ENCODE measurements around the gene TSC22D4. TPM values are rescaled to one million over a fixed set of nuclear protein-coding genes. Genes with fewer than 3 reads are reported as not detected.
A peak's percentile ranks its signal among the peaks of the same experiment; 100 is the strongest.

TSC22D4 gene
- total RNA-seq, 1 experiment from 2014 or later = 24.4 TPM

GRCh38 chr7:100431286-100431735, 47.7 kb downstream of the TSC22D4 start:
- Mint-ChIP-seq H3K27me3 (ENCODE audit: unreplicated experiment) (peaks cover 12% of the 10 kb centered on the region), H3K4me3 (ENCODE audit: low read depth, unreplicated experiment) (peak overlapping the region; percentile 87), H3K27ac (ENCODE audit: unreplicated experiment) (no peak overlapping the region), H3K36me3 (ENCODE audit: insufficient read depth, unreplicated experiment) (peaks cover 75% of the 10 kb centered on the region), H3K9me3 (ENCODE audit: low read depth, unreplicated experiment) (no peaks in the 10 kb centered on the region), H3K4me1 (ENCODE audit: low read depth, unreplicated experiment) (peaks cover 10% of the 10 kb centered on the region)
- CTCF ChIA-PET = no interaction called here
- TF ChIP-seq CTCF (IDR thresholded peaks at IDR 0.05; ENCODE audit: unreplicated experiment) = no peak
- intact Hi-C loops (cut with micrococcal nuclease; ENCODE audit: unreplicated experiment) = no loop called here
- no peak for DNase-seq
- BruUV-seq (replicated peaks) = no TSS peak

DNA sequence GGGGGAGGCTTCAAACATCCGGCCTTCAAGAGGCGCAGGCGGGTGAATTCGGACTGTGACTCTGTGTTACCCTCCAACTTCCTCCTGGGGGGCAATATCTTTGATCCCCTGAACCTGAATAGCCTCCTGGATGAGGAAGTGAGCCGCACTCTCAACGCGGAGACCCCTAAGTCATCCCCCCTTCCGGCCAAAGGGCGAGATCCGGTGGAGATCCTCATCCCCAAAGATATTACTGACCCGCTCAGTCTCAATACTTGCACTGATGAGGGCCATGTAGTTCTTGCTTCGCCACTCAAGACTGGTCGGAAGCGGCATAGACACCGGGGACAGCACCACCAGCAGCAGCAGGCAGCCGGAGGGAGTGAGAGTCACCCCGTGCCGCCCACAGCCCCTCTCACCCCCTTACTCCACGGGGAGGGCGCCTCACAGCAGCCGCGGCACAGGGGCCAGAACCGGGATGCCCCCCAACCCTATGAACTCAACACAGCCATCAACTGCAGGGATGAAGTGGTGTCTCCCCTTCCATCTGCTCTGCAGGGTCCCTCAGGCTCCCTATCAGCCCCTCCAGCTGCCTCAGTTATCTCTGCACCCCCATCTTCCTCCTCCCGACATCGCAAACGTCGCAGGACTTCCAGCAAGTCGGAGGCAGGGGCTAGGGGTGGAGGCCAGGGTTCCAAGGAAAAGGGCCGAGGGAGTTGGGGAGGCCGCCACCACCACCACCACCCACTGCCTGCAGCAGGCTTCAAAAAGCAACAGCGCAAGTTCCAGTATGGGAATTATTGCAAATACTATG, 48.3 kb downstream of the TSC22D4 start:
- H3K36me3 Mint-ChIP-seq (ENCODE audit: insufficient read depth, unreplicated experiment) = peaks cover 68% of the 10 kb centered on the region
- H3K9me3 Mint-ChIP-seq (ENCODE audit: low read depth, unreplicated experiment) = no peaks in the 10 kb centered on the region
- intact Hi-C loops (cut with micrococcal nuclease; ENCODE audit: unreplicated experiment) = no loop called here
- peaks cover 12% of the 10 kb centered on the region for H3K27me3 Mint-ChIP-seq (ENCODE audit: unreplicated experiment)
- H3K4me3 Mint-ChIP-seq (ENCODE audit: low read depth, unreplicated experiment) = peak overlapping the region; percentile 87
- no peak for DNase-seq
- TSS peak; percentile 17 for BruUV-seq (replicated peaks)
- CTCF ChIA-PET = interaction anchor here (0.8 kb wide), 1 partner anchor 14 kb away, joined by 3 read pairs; no protein-coding TSS in a partner anchor
- no peak overlapping the region for H3K27ac Mint-ChIP-seq (ENCODE audit: unreplicated experiment)
- TF ChIP-seq CTCF (IDR thresholded peaks at IDR 0.05; ENCODE audit: unreplicated experiment) = no peak
- peaks cover 10% of the 10 kb centered on the region for H3K4me1 Mint-ChIP-seq (ENCODE audit: low read depth, unreplicated experiment)

DNA sequence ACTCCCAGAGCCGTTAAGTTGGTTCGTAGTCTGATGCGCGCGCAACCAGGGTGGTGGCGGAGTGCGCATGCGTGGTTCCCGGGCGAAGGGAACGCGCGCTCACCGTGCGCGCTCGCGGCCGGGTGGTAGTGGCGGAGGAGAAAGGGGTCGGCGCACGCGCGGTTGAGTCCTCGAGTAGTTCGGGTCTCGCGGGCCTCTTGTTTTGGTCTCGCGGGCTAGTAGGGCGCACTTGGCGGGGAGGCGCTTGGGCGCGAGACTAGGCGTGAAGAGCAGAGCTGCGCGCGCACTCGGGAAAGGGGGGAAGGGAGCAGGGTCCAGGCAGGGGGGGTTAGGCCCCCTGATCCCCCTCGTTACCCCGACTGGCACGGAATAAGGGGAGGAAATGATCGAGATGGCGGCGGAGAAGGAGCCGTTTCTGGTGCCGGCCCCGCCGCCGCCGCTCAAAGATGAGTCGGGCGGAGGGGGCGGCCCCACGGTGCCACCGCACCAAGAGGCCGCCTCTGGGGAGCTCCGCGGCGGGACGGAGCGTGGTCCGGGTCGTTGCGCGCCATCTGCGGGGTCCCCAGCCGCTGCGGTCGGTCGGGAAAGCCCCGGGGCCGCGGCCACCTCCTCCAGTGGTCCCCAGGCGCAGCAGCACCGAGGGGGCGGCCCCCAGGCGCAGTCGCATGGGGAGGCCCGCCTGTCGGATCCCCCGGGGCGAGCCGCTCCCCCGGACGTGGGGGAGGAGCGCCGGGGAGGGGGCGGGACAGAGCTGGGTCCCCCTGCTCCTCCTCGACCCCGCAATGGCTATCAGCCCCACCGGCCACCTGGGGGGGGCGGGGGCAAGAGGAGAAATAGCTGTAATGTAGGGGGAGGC, 49.1 kb downstream of the TSC22D4 start, which contains the start of gene MEPCE:
TSS of gene MEPCE (plus strand) at position 195 of the 856 bp plus-strand sequence. CDS start at position 383, 188 bp downstream.
- no TSS peak for BruUV-seq (replicated peaks)
- intact Hi-C loops (cut with micrococcal nuclease; ENCODE audit: unreplicated experiment) = no loop called here
- H3K36me3 Mint-ChIP-seq (ENCODE audit: insufficient read depth, unreplicated experiment) = peaks cover 60% of the 10 kb centered on the region

More for the DNA sequence above, 49.1 kb downstream of the TSC22D4 start, which contains the start of gene MEPCE:
- Mint-ChIP-seq H3K9me3 (ENCODE audit: low read depth, unreplicated experiment) (no peaks in the 10 kb centered on the region), H3K27me3 (ENCODE audit: unreplicated experiment) (peaks cover 12% of the 10 kb centered on the region), H3K4me3 (ENCODE audit: low read depth, unreplicated experiment) (peak within 1 kb of the TSS; percentile 87), H3K4me1 (ENCODE audit: low read depth, unreplicated experiment) (peaks cover 6% of the 10 kb centered on the region), H3K27ac (ENCODE audit: unreplicated experiment) (peak within 1 kb of the TSS; percentile 93)
- DNase-seq = peak; percentile 91
- CTCF ChIA-PET = interaction anchor here (0.6 to 0.8 kb wide), 2 partner anchors 14 to 154 kb away, joined by 3 read pairs; no protein-coding TSS in a partner anchor
- no peak for TF ChIP-seq CTCF (IDR thresholded peaks at IDR 0.05; ENCODE audit: unreplicated experiment)

All from Calu3 (cell line).